Gastrocnemius medialis (tissue), 4 donors: ENCODE results near the gene SLC2A5. TPM values are rescaled to one million over a fixed set of nuclear protein-coding genes. Genes with fewer than 3 reads are reported as not detected.
"Not testable (repeated sequence)": the region's sequence is repeated elsewhere in the genome, so short reads cannot be mapped to it uniquely, and the experiment has no call there.

ENCODE experiments used
- ATAC-seq, 2 donors: fragments of 150-250 bp; one replicate each; pipeline ENCODE4 v1.9.1; 2016
- DNase-seq, 2 donors: peaks; one replicate each; pipeline ENCODE4 v3.0.0-alpha.2; 2019
- H3K27ac ChIP-seq, 4 donors: fragments of 200-600 bp; sonication (generic); 1 replicate in 1 of 4; 2 replicates in 3 of 4; pipeline ENCODE4 v1.5.1; 2016 to 2018; ENCODE audit warnings: mild to moderate bottlenecking in 2 of 4, moderate library complexity in 1 of 4
- H3K27me3 ChIP-seq, 3 donors: fragments of 200-600 bp; sonication (generic) in 2 of 3; 1 replicate in 1 of 3; 2 replicates in 2 of 3; pipeline versions ENCODE4 v1.5.1 to v1.6.0; 2016 to 2019; ENCODE audit warnings: mild to moderate bottlenecking in 1 of 3, moderate library complexity in 1 of 3
- H3K36me3 ChIP-seq, 2 donors: fragments of 200-600 bp; sonication (generic) in 1 of 2; one replicate each; pipeline ENCODE4 v1.5.1; 2017 to 2018
- H3K4me1 ChIP-seq, 2 donors: fragments of 200-600 bp; sonication (generic) in 1 of 2; one replicate each; pipeline ENCODE4 v1.5.1; 2016 to 2017; ENCODE audit warnings: mild to moderate bottlenecking in 2 of 2
- H3K4me3 ChIP-seq, 4 donors: fragments of 200-600 bp; sonication (generic) in 3 of 4; 1 replicate in 1 of 4; 2 replicates in 3 of 4; pipeline ENCODE4 v1.5.1; 2016 to 2019; ENCODE audit warnings: mild to moderate bottlenecking in 2 of 4
- H3K9me3 ChIP-seq, 3 donors: fragments of 200-600 bp; sonication (generic) in 2 of 3; 1 replicate in 1 of 3; 2 replicates in 2 of 3; pipeline ENCODE4 v1.5.1; 2016 to 2019
- POLR2A ChIP-seq, 2 donors: fragments of 450-650 bp; IDR thresholded peaks; one replicate each; pipeline ENCODE4 v1.6.1; 2017; ENCODE audit warnings: antibody characterized with exemption in 2 of 2, mild to moderate bottlenecking in 2 of 2, moderate library complexity in 2 of 2
- in situ Hi-C, 4 donors: fragments of 200-750 bp; cut with MboI; loops; one replicate each; pipeline versions ENCODE4 v1.15.0 to v1.8.0; 2017; ENCODE audit warnings: low sequenced_read_pairs in 4 of 4
- intact Hi-C: fragments of 100-400 bp; cut with DNase I; formaldehyde crosslinking; loops from one replicate; pipeline ENCODE4 v1.15.1; 2023; ENCODE audit warnings: low total_unique reads
- total RNA-seq, 4 donors: library from RNA; depleted of rRNA; stranded (reverse); fragments of >200 nt; gene quantifications; one replicate each; pipeline versions ENCODE4 v1.1.0 to v1.2.3, GENCODE V29; 2016
- TF ChIP-seq, protein P1 (sequence below), 5 experiments: fragments of 450-650 bp in 3 of 5; fragments of 200-600 bp in 2 of 5; sonication (generic) in 2 of 5; IDR thresholded peaks in 4 of 5; conservative IDR thresholded peaks in 1 of 5; 1 replicate in 4 of 5; 2 replicates in 1 of 5; pipeline ENCODE4 v1.5.1; 2016 to 2019; ENCODE audit warnings: antibody characterized with exemption in 5 of 5, mild to moderate bottlenecking in 3 of 5, moderate library complexity in 3 of 5

SLC2A5 gene
- total RNA-seq, 4 donors from 2014 or later = 11.2 to 34.5 (median 22.8) TPM

DNA sequence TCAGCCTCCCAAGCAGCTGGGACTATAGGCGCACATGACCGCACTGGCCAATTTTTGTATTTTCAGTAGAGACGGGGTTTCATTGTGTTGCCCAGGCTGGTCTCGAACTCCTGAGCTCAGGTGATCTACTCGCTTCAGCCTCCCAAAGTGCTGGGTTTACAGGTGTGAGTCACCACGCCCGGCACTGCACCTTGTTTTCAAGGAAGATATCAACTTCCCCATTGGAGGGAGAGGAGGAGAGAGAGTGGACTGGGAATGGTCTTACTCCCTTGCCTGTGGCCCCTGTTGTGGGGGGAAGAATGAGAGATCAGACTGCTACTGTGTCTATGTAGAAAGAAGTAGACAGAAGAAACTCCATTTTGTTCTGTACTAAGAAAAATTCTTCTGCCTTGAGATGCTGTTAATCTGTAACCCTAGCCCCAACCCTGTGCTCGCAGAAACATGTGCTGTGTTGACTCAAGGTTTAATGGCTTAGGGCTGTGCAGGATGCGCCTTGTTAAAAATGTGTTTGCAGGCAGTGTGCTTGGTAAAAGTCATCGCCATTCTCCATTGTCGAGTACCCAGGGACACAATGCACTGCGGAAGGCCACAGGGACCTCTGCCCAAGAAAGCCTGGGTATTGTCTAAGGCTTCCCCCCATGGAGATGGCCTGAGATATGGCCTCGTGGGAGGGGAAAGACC, 67.8 kb downstream of the SLC2A5 start:
- ATAC-seq, H3K27me3 ChIP-seq, H3K4me3 ChIP-seq, H3K27ac ChIP-seq, H3K36me3 ChIP-seq, H3K4me1 ChIP-seq, H3K9me3 ChIP-seq, DNase-seq: not testable (repeated sequence)
- intact Hi-C loops (loop anchor here (5.0 kb wide), 1 partner anchor 84 kb away; no protein-coding TSS in a partner anchor), in situ Hi-C loops (loop anchor here in 1 of 4 donors (10.0 kb wide), 1 partner anchor 103 kb away; no protein-coding TSS in a partner anchor)

DNA sequence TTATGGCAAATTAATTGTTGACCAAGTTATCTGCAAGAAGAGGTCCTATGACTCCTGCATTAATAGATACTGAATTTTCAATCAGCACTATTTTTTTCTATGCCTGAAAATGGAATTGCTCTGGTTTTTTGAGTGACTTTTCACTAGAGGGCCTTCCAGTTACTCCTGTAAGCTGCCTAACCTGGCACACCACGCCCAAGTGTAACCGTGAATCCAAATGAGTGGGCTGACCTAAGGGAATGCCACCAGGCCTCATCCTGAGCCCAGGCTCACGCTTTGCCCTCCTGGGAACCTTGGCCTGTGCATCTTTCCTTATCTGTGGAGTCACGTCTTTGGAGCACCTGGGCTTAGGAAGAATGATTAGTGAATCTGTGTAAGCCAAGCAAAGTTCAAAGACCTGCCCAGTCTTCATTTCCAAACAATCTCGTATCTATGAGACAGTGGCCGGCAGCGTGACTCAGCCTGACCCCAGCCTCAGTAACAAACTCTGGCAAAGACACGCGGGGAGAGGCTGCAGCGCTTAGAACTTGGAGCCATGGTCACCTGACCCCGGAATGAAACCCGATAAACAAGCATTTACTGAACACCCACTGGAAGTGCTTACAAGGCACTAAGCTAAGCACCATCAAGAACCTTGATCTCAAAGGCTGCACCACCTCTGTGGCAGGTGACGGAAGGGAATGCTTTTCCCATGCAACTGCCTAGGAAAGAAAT, 75.3 kb downstream of the SLC2A5 start:
- H3K4me3 ChIP-seq, DNase-seq, H3K27ac ChIP-seq, H3K27me3 ChIP-seq, H3K9me3 ChIP-seq, H3K4me1 ChIP-seq, ATAC-seq, intact Hi-C loops, H3K36me3 ChIP-seq: not testable (repeated sequence)
- in situ Hi-C loops = loop anchor here in 2 of 4 donors (10.0 to 25.0 kb wide), 2 partner anchors 79 to 132 kb away; no protein-coding TSS in a partner anchor

DNA sequence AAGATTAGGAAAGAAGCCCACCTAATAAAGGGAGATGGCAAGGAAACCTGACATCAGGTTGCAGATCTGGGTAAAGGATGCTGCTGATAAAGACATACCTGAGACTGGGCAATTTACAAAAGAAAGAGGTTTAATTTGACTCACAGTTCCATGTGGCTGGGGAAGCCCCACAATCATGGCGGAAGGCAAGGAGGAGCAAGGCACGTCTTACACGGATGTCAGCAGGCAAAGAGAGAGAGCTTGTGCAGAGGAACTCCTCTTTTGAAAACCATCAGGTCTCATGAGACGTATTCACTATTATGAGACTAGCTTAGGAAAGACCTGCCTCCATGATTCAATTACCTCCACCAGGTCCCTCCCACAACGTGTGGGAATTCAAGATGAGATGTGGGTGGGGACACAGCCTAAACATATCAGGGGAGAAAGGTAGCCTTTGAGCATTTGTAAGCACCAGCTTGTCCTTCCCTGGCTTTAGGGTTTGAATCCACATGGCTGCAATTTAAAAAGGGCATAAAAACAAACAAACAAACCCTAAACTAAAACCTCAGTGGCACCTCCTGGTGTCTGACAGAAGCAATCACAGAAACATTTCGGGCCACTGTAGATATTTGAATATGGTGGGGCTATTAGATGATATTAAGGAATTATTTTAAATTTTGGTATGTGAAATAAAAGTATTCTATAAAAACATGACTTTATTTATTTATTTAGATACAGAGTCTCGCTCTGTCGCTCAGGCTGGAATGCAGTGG, 76.3 kb downstream of the SLC2A5 start:
- Histone ChIP-seq H3K27me3 (no peaks in the 10 kb centered on the region), H3K36me3 (no peaks in the 10 kb centered on the region), H3K4me3 (no peak overlapping the region), H3K9me3 (no peaks in the 10 kb centered on the region), H3K27ac (no peak overlapping the region), H3K4me1 (no peaks in the 10 kb centered on the region)
- intact Hi-C loops (no loop called here), in situ Hi-C loops (loop anchor here in 2 of 4 donors (10.0 to 25.0 kb wide), 2 partner anchors 78 to 131 kb away; no protein-coding TSS in a partner anchor)
- TF ChIP-seq POLR2A (IDR thresholded peaks at IDR 0.05) = no peak
- TF ChIP-seq, protein P1, sequence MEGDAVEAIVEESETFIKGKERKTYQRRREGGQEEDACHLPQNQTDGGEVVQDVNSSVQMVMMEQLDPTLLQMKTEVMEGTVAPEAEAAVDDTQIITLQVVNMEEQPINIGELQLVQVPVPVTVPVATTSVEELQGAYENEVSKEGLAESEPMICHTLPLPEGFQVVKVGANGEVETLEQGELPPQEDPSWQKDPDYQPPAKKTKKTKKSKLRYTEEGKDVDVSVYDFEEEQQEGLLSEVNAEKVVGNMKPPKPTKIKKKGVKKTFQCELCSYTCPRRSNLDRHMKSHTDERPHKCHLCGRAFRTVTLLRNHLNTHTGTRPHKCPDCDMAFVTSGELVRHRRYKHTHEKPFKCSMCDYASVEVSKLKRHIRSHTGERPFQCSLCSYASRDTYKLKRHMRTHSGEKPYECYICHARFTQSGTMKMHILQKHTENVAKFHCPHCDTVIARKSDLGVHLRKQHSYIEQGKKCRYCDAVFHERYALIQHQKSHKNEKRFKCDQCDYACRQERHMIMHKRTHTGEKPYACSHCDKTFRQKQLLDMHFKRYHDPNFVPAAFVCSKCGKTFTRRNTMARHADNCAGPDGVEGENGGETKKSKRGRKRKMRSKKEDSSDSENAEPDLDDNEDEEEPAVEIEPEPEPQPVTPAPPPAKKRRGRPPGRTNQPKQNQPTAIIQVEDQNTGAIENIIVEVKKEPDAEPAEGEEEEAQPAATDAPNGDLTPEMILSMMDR (IDR thresholded peaks at IDR 0.05 in 4 of 5, conservative IDR thresholded peaks at IDR 0.05 in 1 of 5) = no peak
- no peak for DNase-seq
- ATAC-seq = no peak

DNA sequence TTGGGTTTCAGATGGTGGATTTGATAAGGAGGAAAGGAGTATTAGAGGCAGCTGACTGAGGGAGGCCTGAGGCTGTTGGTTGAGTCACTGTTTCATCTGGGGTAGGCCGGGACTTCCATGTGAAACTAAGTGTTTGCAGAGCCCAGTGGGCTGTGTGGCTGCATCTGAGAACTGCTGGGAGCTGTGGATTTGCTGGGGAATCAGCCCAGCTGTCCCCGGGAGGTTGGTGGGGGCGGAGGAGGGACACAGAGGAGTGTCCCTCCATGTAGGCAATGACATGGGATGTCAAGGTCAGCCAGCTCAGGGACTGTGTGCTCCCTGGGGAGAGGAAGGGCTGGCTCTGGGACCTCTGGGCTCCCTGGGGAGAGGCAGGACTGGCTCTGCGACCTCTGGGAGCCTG, 79.6 kb downstream of the SLC2A5 start:
- Histone ChIP-seq H3K4me3 (no peak overlapping the region), H3K27me3 (no peaks in the 10 kb centered on the region), H3K36me3 (no peaks in the 10 kb centered on the region), H3K9me3 (no peaks in the 10 kb centered on the region), H3K27ac (no peak overlapping the region), H3K4me1 (peaks cover 3 to 5% of the 10 kb centered on the region in 2 donors)
- ATAC-seq (no peak), DNase-seq (no peak)
- intact Hi-C loops (loop anchor here (5.0 kb wide), 2 partner anchors 133 to 173 kb away; partner anchors contain the start of gene RERE), in situ Hi-C loops (loop anchor here in 3 of 4 donors (5.0 to 25.0 kb wide), 4 partner anchors 73 to 135 kb away; no protein-coding TSS in a partner anchor)
- no peak for TF ChIP-seq POLR2A (IDR thresholded peaks at IDR 0.05)
- TF ChIP-seq, protein P1 (IDR thresholded peaks at IDR 0.05 in 4 of 5, conservative IDR thresholded peaks at IDR 0.05 in 1 of 5) = no peak

DNA sequence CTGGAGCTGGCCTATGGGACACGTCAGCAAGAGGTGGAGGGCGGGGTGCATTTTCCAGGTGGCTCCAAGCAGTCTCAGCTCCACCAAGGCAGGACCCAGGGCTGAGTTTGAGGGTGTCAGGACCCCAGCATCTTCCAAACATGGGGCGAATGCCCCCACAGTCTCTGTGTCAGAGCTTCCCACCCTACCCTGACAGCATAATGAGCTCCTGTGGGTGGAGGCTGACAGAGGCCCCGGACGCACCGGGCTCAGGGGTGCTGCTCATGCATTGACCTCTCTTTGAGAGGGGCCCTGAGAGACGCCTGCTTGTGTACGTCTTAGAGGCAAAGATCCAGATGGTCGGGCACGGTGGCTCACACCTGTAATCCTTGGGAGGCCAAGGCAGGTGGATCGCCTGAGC, 80.4 kb downstream of the SLC2A5 start:
- intact Hi-C loops = loop anchor here (5.0 kb wide), 2 partner anchors 132 to 172 kb away; partner anchors contain the start of gene RERE
- Histone ChIP-seq H3K27ac (no peak overlapping the region), H3K27me3 (no peaks in the 10 kb centered on the region), H3K4me3 (no peak overlapping the region), H3K9me3 (no peaks in the 10 kb centered on the region), H3K4me1 (peaks cover 3 to 5% of the 10 kb centered on the region in 2 donors), H3K36me3 (no peaks in the 10 kb centered on the region)
- in situ Hi-C loops = loop anchor here in 3 of 4 donors (5.0 to 25.0 kb wide), 4 partner anchors 72 to 134 kb away; no protein-coding TSS in a partner anchor
- no peak for TF ChIP-seq POLR2A (IDR thresholded peaks at IDR 0.05)
- TF ChIP-seq, protein P1 (IDR thresholded peaks at IDR 0.05 in 4 of 5, conservative IDR thresholded peaks at IDR 0.05 in 1 of 5) = no peak
- DNase-seq (no peak), ATAC-seq (no peak)
